SK-N-MC (cell line): ENCODE measurements around the gene FAAP100.

Source experiments
- EZH2 ChIP-seq: fragments of 200-600 bp; sonication (generic); IDR thresholded peaks from one replicate; pipeline ENCODE4 v1.6.1; 2017; ENCODE audit warnings: antibody characterized with exemption
- FOXP2 ChIP-seq: optimal IDR thresholded peaks from 2 replicates; pipeline ENCODE3; 2011; ENCODE audit warnings: mild to moderate bottlenecking, moderate library complexity; ENCODE audit not compliant: insufficient read depth; ENCODE audit errors: extremely low read length, control extremely low read depth
- POLR2AphosphoS5 ChIP-seq: IDR thresholded peaks from 2 replicates; pipeline ENCODE4 v1.6.1; 2012; ENCODE audit warnings: mild to moderate bottlenecking, low read depth, low read length, borderline replicate concordance

DNA sequence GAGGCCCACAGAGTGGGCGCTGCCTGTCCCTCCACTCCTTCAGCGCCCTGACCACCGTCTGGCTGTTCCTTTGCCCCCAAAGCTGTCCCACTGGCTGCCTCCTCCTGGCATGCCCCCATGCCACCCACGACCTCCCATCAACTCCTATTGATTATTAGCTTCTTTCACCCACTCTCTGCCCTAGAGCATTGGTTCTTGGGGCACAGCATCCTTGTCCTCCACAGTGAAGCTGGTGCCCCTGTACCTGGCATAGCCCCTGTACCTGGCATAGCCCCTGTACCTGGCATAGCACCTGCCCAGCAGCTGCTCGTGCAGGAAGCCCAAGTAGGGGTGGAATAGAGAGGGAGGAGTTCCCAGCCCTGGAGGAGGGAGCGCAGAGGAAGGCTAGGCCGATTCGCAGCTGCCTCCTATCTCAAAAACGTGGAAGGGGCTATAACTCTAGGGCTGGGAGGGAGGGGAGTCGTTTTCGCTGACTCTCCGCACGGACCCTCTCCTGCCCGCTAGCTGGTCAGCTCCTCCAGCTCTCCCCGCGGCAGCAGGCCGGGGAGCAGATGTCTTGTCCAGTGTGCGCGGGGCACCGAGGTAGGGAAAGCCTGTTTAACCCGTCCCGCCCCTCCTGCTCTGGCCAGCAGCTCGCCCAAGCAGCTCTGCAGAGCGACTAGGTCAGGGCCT, 33.9 kb downstream of the FAAP100 start:
- TF ChIP-seq POLR2AphosphoS5, result no peak
- no peak for TF ChIP-seq EZH2
- TF ChIP-seq FOXP2, result no peak
